Measurements from ENCODE around the gene FANCE. TPM values are rescaled to one million over a fixed set of nuclear protein-coding genes. Genes with fewer than 3 reads are reported as not detected.

FANCE gene
- total RNA-seq, 1 experiment from 2014 or later: 13.3 TPM

DNA sequence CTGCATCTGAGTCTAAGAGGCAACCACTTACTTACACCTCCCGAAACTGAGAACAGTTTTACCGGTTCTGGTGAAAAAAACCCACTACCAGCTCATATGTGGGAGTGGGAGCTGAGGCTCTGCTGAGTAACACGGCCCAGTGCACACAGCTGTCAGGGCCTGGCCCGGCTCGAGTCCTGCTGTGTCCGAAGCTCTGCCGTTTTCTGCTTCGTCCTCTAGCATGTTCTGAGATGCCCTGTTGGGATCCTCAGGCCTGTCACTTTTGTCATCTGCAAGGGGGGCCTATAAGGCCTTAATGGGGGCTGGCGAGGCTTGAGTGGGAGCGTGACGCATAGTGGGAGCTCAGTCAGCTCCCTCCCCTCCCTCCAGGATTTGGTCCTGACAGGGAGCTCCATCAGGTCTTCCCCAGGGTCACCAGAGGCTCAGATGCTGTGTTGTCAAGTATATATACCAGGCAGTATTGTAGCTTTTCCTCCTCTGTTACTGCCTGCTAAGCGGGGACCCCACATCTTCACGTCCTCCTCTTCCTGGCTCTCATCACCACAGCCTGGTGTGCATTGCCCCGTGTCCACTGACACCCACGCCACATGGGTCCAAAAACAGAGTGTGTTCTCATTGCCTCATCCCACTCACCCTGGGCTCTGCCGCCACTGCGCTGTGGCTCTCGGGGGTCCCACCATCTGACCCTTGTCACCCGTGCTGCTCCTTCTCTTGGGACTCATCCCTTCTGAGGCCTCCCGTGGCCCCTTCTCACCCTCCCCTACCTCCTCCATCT, 45.2 kb upstream of the FANCE start:
- intact Hi-C loops (cut with micrococcal nuclease): no loop called here
- Mint-ChIP-seq H3K27ac (ENCODE audit: low read depth, unreplicated experiment) (no peak overlapping the region), H3K36me3 (ENCODE audit: insufficient read depth, unreplicated experiment) (peaks cover 5% of the 10 kb centered on the region), H3K4me3 (ENCODE audit: unreplicated experiment) (no peak overlapping the region), H3K27me3 (ENCODE audit: insufficient read depth, unreplicated experiment) (no peaks in the 10 kb centered on the region), H3K9me3 (ENCODE audit: unreplicated experiment) (no peaks in the 10 kb centered on the region), H3K4me1 (ENCODE audit: insufficient read depth, unreplicated experiment) (no peaks in the 10 kb centered on the region)
- BruUV-seq (replicated peaks): no TSS peak
- DNase-seq (ENCODE audit: unreplicated experiment): no peak
- ChIA-PET CTCF (interaction anchor here (0.6 to 1.0 kb wide), 2 partner anchors 8 to 110 kb away, joined by 3 to 10 read pairs; partner anchors contain the start of gene DEF6), POLR2A (no interaction called here)
- no peak for TF ChIP-seq CTCF (IDR thresholded peaks at IDR 0.05; ENCODE audit: unreplicated experiment)

DNA sequence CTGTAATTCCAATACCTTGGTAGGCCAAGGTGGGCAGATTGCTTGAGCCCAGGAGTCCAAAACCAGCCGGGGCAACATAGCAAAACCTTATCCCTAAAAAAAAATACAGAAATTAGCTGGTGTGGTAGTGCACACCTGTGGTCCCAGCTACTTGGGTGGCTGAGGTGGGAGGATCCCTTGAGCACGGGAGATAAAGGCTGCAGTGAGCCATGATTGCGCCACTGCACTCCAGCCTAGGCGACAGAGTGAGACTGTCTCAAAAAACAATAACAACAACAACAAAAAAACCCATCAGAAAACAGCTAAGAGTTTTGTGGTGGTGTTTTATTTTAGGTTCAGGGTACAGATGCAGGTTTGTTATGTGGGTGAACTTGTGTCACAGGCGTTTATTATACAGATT, 42.9 kb upstream of the FANCE start:
- no peak for TF ChIP-seq CTCF (IDR thresholded peaks at IDR 0.05; ENCODE audit: unreplicated experiment)
- intact Hi-C loops (cut with micrococcal nuclease): no loop called here
- H3K4me3 Mint-ChIP-seq (ENCODE audit: unreplicated experiment): no peak overlapping the region
- no peak overlapping the region for H3K27ac Mint-ChIP-seq (ENCODE audit: low read depth, unreplicated experiment)
- no TSS peak for BruUV-seq (replicated peaks)
- ChIA-PET CTCF (interaction anchor here (0.6 to 0.7 kb wide), 3 partner anchors 10 to 81 kb away, joined by 3 to 4 read pairs (median 3); no protein-coding TSS in a partner anchor), POLR2A (no interaction called here)
- no peak for DNase-seq (ENCODE audit: unreplicated experiment)
- peaks cover 5% of the 10 kb centered on the region for H3K36me3 Mint-ChIP-seq (ENCODE audit: insufficient read depth, unreplicated experiment)
- no peaks in the 10 kb centered on the region for H3K4me1 Mint-ChIP-seq (ENCODE audit: insufficient read depth, unreplicated experiment)
- no peaks in the 10 kb centered on the region for H3K27me3 Mint-ChIP-seq (ENCODE audit: insufficient read depth, unreplicated experiment)
- no peaks in the 10 kb centered on the region for H3K9me3 Mint-ChIP-seq (ENCODE audit: unreplicated experiment)

- no peaks in the 10 kb centered on the region for H3K9me3 Mint-ChIP-seq (ENCODE audit: unreplicated experiment)
- no peak for TF ChIP-seq CTCF (IDR thresholded peaks at IDR 0.05; ENCODE audit: unreplicated experiment)
- intact Hi-C loops (cut with micrococcal nuclease): no loop called here
- DNase-seq (ENCODE audit: unreplicated experiment): no peak
- no peaks in the 10 kb centered on the region for H3K27me3 Mint-ChIP-seq (ENCODE audit: insufficient read depth, unreplicated experiment)
- no peak overlapping the region for H3K4me3 Mint-ChIP-seq (ENCODE audit: unreplicated experiment)
- ChIA-PET CTCF (no interaction called here), POLR2A (no interaction called here)
- no peak overlapping the region for H3K27ac Mint-ChIP-seq (ENCODE audit: low read depth, unreplicated experiment)
- H3K36me3 Mint-ChIP-seq (ENCODE audit: insufficient read depth, unreplicated experiment): peaks cover 6% of the 10 kb centered on the region
- BruUV-seq (replicated peaks): no TSS peak
- H3K4me1 Mint-ChIP-seq (ENCODE audit: insufficient read depth, unreplicated experiment): no peaks in the 10 kb centered on the region
Measured at GRCh38 chr6:35410131-35410530, 42.0 kb upstream of the FANCE start.

GRCh38 chr6:35411066-35411465, 41.1 kb upstream of the FANCE start:
- BruUV-seq (replicated peaks): no TSS peak
- peaks cover 4% of the 10 kb centered on the region for H3K4me1 Mint-ChIP-seq (ENCODE audit: insufficient read depth, unreplicated experiment)
- intact Hi-C loops (cut with micrococcal nuclease): no loop called here
- no peak for DNase-seq (ENCODE audit: unreplicated experiment)
- CTCF ChIA-PET: interaction anchor here (0.5 to 2.2 kb wide), 2 partner anchors 68 to 373 kb away, joined by 4 to 9 read pairs; partner anchors contain the start of gene PPARD
- no peak for TF ChIP-seq CTCF (IDR thresholded peaks at IDR 0.05; ENCODE audit: unreplicated experiment)
- no peak overlapping the region for H3K4me3 Mint-ChIP-seq (ENCODE audit: unreplicated experiment)
- no peak overlapping the region for H3K27ac Mint-ChIP-seq (ENCODE audit: low read depth, unreplicated experiment)
- H3K36me3 Mint-ChIP-seq (ENCODE audit: insufficient read depth, unreplicated experiment): peaks cover 11% of the 10 kb centered on the region
- POLR2A ChIA-PET: no interaction called here
- no peaks in the 10 kb centered on the region for H3K27me3 Mint-ChIP-seq (ENCODE audit: insufficient read depth, unreplicated experiment)
- no peaks in the 10 kb centered on the region for H3K9me3 Mint-ChIP-seq (ENCODE audit: unreplicated experiment)
